ENCODE results near the gene CCDC92. TPM values are rescaled to one million over a fixed set of nuclear protein-coding genes. Genes with fewer than 3 reads are reported as not detected.

The CCDC92 gene
- total RNA-seq, 2 donors from 2014 or later = 34.4 to 39.2 TPM

- Histone ChIP-seq H3K4me1 (peaks cover 0 to 52% of the 10 kb centered on the region in 2 donors), H3K27ac (no peak overlapping the region), H3K4me3 (no peak overlapping the region), H3K9me3 (no peaks in the 10 kb centered on the region), H3K27me3 (no peaks in the 10 kb centered on the region), H3K36me3 (peaks cover 30% of the 10 kb centered on the region)
- DNase-seq (ENCODE audit: low spot score) = no peak
- TF ChIP-seq CTCF (IDR thresholded peaks at IDR 0.05) = no peak
These were observed 27.5 kb upstream of the CCDC92 start for GRCh38 chr12:124000111-124000510.

- Histone ChIP-seq H3K27ac (peak overlapping the region; percentile 31 to 52), H3K9me3 (no peaks in the 10 kb centered on the region), H3K36me3 (peaks cover 23% of the 10 kb centered on the region), H3K4me1 (peaks cover 0 to 62% of the 10 kb centered on the region in 2 donors), H3K27me3 (no peaks in the 10 kb centered on the region), H3K4me3 (no peak overlapping the region)
- no peak for TF ChIP-seq CTCF (IDR thresholded peaks at IDR 0.05)
- DNase-seq (ENCODE audit: low spot score) = no peak
These were observed 26.3 kb upstream of the CCDC92 start for GRCh38 chr12:123998991-123999359.

GRCh38 chr12:123998344-123998990, 25.8 kb upstream of the CCDC92 start:
- H3K4me1 ChIP-seq = peaks cover 0 to 66% of the 10 kb centered on the region in 2 donors
- H3K27ac ChIP-seq = peak overlapping the region; percentile 31 to 52
- H3K4me3 ChIP-seq = no peak overlapping the region
- TF ChIP-seq CTCF (IDR thresholded peaks at IDR 0.05) = no peak
- H3K36me3 ChIP-seq = peaks cover 20% of the 10 kb centered on the region
- no peak for DNase-seq (ENCODE audit: low spot score)
- H3K9me3 ChIP-seq = no peaks in the 10 kb centered on the region
- no peaks in the 10 kb centered on the region for H3K27me3 ChIP-seq

GRCh38 chr12:123997908-123998307, 25.3 kb upstream of the CCDC92 start:
- no peaks in the 10 kb centered on the region for H3K27me3 ChIP-seq
- H3K4me1 ChIP-seq = peaks cover 0 to 66% of the 10 kb centered on the region in 2 donors
- no peak for DNase-seq (ENCODE audit: low spot score)
- no peaks in the 10 kb centered on the region for H3K9me3 ChIP-seq
- no peak overlapping the region for H3K4me3 ChIP-seq
- H3K27ac ChIP-seq = peak overlapping the region in 1 of 2 donors; percentile 52
- H3K36me3 ChIP-seq = peaks cover 24% of the 10 kb centered on the region
- TF ChIP-seq CTCF (IDR thresholded peaks at IDR 0.05) = no peak

- peaks cover 28% of the 10 kb centered on the region for H3K36me3 ChIP-seq
These were observed 24.6 kb upstream of the CCDC92 start for GRCh38 chr12:123997033-123997822.

More at GRCh38 chr12:123997033-123997822, 24.6 kb upstream of the CCDC92 start:
- DNase-seq (ENCODE audit: low spot score) = no peak
- H3K4me3 ChIP-seq = no peak overlapping the region
- no peak overlapping the region for H3K27ac ChIP-seq
- no peaks in the 10 kb centered on the region for H3K27me3 ChIP-seq
- no peak for TF ChIP-seq CTCF (IDR thresholded peaks at IDR 0.05)
- H3K9me3 ChIP-seq = no peaks in the 10 kb centered on the region
- peaks cover 0 to 60% of the 10 kb centered on the region in 2 donors for H3K4me1 ChIP-seq

All from right atrium auricular region (tissue), 2 donors.